Measurements from ENCODE around the gene GCM1. TPM values are rescaled to one million over a fixed set of nuclear protein-coding genes. Genes with fewer than 3 reads are reported as not detected.

GCM1 gene
- total RNA-seq, 1 donor, result 0.21 TPM

DNA sequence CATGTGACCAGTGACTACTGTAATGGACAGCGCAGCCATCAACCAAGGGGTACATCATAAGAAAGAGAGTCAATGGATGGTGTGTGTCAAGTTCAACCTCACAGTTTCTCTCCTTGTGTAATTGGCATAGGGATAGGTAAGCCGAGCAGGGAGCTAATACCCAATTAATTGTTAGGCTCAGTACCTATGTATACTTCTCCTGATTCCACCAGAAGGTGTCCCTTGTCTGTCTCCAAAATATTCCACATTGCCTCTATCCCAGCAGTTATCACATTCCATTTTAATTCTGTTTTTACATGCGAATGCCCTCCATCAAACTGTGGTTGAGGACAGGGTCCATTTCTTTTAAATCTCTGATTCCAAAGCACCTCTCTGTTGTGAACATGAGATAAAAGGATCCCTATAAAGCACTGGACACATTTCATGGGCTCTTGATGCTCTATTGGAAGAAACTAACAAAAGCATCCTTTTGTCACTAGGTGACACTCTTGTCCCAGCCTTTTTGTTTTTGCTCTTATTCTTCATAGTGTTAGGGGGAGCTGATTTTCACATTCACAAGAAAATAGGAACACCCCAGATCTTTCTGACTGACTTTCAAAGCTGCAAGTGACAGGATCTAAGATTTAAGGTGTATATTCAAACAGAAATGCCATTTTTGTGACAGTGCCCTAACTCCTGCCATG is 44.5 kb downstream of the GCM1 start:
- Histone ChIP-seq H3K27me3 (ENCODE audit: insufficient read depth, low read length) (no peaks in the 10 kb centered on the region), H3K9me3 (ENCODE audit: low read depth, low read length) (no peaks in the 10 kb centered on the region), H3K4me3 (ENCODE audit: low read length) (no peak overlapping the region), H3K4me1 (ENCODE audit: insufficient read depth, low read length) (no peaks in the 10 kb centered on the region)

DNA sequence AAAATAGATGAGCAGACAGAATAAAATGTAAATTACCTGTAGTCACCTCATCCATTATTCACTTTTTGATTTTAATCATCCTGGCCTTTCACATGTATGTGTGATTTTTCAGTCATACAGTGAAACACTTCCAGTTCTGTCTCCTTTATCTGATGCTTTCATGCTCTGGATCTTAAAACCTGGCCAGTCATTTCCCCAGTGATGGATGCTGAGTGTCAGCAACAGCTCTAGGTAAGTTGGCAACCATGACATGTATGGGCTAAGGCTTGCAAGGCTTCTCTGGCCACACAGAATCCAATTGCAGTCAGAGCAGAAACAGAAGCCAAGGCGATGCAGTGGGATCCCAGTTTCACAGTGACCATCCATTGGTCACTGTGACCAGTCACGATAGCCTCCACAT is 47.6 kb downstream of the GCM1 start:
- Histone ChIP-seq H3K4me1 (ENCODE audit: insufficient read depth, low read length) (no peaks in the 10 kb centered on the region), H3K9me3 (ENCODE audit: low read depth, low read length) (no peaks in the 10 kb centered on the region), H3K27me3 (ENCODE audit: insufficient read depth, low read length) (no peaks in the 10 kb centered on the region), H3K4me3 (ENCODE audit: low read length) (no peak overlapping the region)

DNA sequence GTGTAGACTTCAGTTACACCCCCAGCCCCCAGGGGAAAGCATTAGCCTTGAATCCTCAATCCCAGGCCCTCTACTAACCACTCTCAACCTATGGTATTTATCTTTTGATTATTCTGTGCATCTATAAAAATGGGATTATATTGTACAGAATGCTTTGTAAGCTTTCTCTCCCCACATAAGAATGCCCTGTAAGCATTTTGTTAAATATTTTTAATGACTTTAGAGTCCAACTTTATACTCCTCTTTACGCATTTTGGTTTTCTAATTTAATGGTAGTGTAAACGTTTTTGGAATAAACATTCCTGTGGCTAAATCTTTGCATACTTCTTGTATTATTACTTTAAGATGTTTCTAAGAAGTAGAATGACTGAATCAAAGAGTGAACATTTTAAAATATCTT is 48.1 kb downstream of the GCM1 start:
- no peaks in the 10 kb centered on the region for H3K4me1 ChIP-seq (ENCODE audit: insufficient read depth, low read length)
- no peak overlapping the region for H3K4me3 ChIP-seq (ENCODE audit: low read length)
- H3K9me3 ChIP-seq (ENCODE audit: low read depth, low read length), result no peaks in the 10 kb centered on the region
- no peaks in the 10 kb centered on the region for H3K27me3 ChIP-seq (ENCODE audit: insufficient read depth, low read length)

GRCh38 chr6:53095716-53096115 is 52.9 kb downstream of the GCM1 start:
- no peak overlapping the region for H3K4me3 ChIP-seq (ENCODE audit: low read length)
- no peaks in the 10 kb centered on the region for H3K4me1 ChIP-seq (ENCODE audit: insufficient read depth, low read length)
- H3K9me3 ChIP-seq (ENCODE audit: low read depth, low read length), result no peaks in the 10 kb centered on the region
- H3K27me3 ChIP-seq (ENCODE audit: insufficient read depth, low read length), result no peaks in the 10 kb centered on the region

DNA sequence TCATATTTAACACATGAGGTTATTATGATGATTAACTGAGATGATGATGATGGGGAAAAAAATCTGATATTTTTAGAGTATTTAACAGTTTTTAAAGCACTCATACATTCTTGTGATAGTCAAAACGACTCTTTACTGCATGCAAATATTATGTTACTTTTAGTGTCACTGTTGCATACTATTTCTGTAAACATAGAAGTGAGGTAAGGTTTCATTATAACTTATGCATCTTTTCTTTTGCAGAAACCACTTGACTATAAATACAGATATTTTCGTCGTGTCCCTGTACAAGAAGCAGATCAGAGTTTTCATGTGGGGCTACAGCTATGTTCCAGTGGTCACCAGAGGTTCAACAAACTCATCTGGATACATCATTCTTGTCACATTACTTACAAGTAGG is 53.4 kb downstream of the GCM1 start:
- no peak overlapping the region for H3K4me3 ChIP-seq (ENCODE audit: low read length)

GRCh38 chr6:53090576-53090975 is 58.1 kb downstream of the GCM1 start:
- no peaks in the 10 kb centered on the region for H3K4me1 ChIP-seq (ENCODE audit: insufficient read depth, low read length)
- no peak overlapping the region for H3K4me3 ChIP-seq (ENCODE audit: low read length)
- H3K27me3 ChIP-seq (ENCODE audit: insufficient read depth, low read length), result no peaks in the 10 kb centered on the region
- no peaks in the 10 kb centered on the region for H3K9me3 ChIP-seq (ENCODE audit: low read depth, low read length)

More for the DNA sequence above, 53.4 kb downstream of the GCM1 start:
- Histone ChIP-seq H3K4me1 (ENCODE audit: insufficient read depth, low read length) (no peaks in the 10 kb centered on the region), H3K9me3 (ENCODE audit: low read depth, low read length) (no peaks in the 10 kb centered on the region), H3K27me3 (ENCODE audit: insufficient read depth, low read length) (no peaks in the 10 kb centered on the region)

- no peaks in the 10 kb centered on the region for H3K9me3 ChIP-seq (ENCODE audit: low read depth, low read length)
- no peaks in the 10 kb centered on the region for H3K27me3 ChIP-seq (ENCODE audit: insufficient read depth, low read length)
- H3K4me1 ChIP-seq (ENCODE audit: insufficient read depth, low read length), result no peaks in the 10 kb centered on the region
- H3K4me3 ChIP-seq (ENCODE audit: low read length), result no peak overlapping the region
Observed at GRCh38 chr6:53089948-53090347, 58.7 kb downstream of the GCM1 start.

GRCh38 chr6:53086302-53086701 is 62.3 kb downstream of the GCM1 start:
- H3K4me3 ChIP-seq (ENCODE audit: low read length), result no peak overlapping the region
- no peaks in the 10 kb centered on the region for H3K4me1 ChIP-seq (ENCODE audit: insufficient read depth, low read length)
- H3K9me3 ChIP-seq (ENCODE audit: low read depth, low read length), result no peaks in the 10 kb centered on the region
- no peaks in the 10 kb centered on the region for H3K27me3 ChIP-seq (ENCODE audit: insufficient read depth, low read length)

GRCh38 chr6:53080813-53081212 is 67.8 kb downstream of the GCM1 start:
- Histone ChIP-seq H3K9me3 (ENCODE audit: low read depth, low read length) (no peaks in the 10 kb centered on the region), H3K27me3 (ENCODE audit: insufficient read depth, low read length) (no peaks in the 10 kb centered on the region), H3K4me1 (ENCODE audit: insufficient read depth, low read length) (peaks cover 5% of the 10 kb centered on the region), H3K4me3 (ENCODE audit: low read length) (no peak overlapping the region)

Other genes starting within 250 kb of the GCM1 start
- not detected for gene GSTA3, start 239.1 kb downstream of the GCM1 start, total RNA-seq
- 0.63 TPM for gene GSTA4, start 153.6 kb downstream of the GCM1 start, total RNA-seq
- 5.0 TPM for gene CILK1, start 87.0 kb downstream of the GCM1 start, total RNA-seq
- gene FBXO9, start 83.4 kb downstream of the GCM1 start, total RNA-seq, result 37.9 TPM
- 94.8 TPM for gene ELOVL5, start 200.1 kb upstream of the GCM1 start, total RNA-seq